Fibroblast of the aortic adventitia (primary cell): ENCODE results near the gene ST6GALNAC3. TPM values are rescaled to one million over a fixed set of nuclear protein-coding genes. Genes with fewer than 3 reads are reported as not detected.

Source experiments
- DNase-seq: peaks from one replicate; pipeline ENCODE4 v3.0.0-alpha.2; 2010; ENCODE audit warnings: low read depth
- H3K4me3 ChIP-seq: 2 replicates; pipeline ENCODE4 v1.5.1; 2011; ENCODE audit warnings: low read depth, mild to moderate bottlenecking, control low read depth, low read length, moderate library complexity
- total RNA-seq: library from RNA; depleted of rRNA; stranded (reverse); fragments of >200 nt; gene quantifications from 2 replicates; pipeline ENCODE4 v1.2.3, GENCODE V29; 2012; ENCODE audit warnings: low replicate concordance
- TF ChIP-seq, protein P1 (sequence below): IDR thresholded peaks from 2 replicates; pipeline ENCODE4 v1.5.1; 2011; ENCODE audit warnings: mild to moderate bottlenecking, low read length, control low read depth, inconsistent platforms; ENCODE audit not compliant: insufficient read depth

Gene ST6GALNAC3
- total RNA-seq, 1 donor = 3.1 TPM

DNA sequence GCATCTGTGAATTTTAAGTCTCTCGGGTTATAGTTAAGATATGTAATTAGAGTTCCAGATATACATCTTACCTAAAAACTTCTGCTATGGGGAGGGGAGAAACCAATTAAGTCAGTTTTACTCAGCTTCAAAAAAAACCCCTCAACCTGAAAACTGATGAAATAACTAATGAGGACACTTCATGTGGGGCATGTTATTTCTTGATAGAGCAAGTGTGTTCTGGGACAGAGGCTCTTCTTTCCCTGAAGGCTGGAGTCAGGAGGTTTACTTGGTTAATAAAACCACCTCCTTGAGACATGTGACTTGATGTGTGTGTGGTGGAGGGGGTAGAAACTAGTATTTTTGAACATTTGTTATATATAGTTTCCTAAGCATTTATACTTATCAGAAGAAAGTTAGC, 479.7 kb downstream of the ST6GALNAC3 start:
- TF ChIP-seq, protein P1, sequence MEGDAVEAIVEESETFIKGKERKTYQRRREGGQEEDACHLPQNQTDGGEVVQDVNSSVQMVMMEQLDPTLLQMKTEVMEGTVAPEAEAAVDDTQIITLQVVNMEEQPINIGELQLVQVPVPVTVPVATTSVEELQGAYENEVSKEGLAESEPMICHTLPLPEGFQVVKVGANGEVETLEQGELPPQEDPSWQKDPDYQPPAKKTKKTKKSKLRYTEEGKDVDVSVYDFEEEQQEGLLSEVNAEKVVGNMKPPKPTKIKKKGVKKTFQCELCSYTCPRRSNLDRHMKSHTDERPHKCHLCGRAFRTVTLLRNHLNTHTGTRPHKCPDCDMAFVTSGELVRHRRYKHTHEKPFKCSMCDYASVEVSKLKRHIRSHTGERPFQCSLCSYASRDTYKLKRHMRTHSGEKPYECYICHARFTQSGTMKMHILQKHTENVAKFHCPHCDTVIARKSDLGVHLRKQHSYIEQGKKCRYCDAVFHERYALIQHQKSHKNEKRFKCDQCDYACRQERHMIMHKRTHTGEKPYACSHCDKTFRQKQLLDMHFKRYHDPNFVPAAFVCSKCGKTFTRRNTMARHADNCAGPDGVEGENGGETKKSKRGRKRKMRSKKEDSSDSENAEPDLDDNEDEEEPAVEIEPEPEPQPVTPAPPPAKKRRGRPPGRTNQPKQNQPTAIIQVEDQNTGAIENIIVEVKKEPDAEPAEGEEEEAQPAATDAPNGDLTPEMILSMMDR = no peak
- no peak overlapping the region for H3K4me3 ChIP-seq
- no peak for DNase-seq

DNA sequence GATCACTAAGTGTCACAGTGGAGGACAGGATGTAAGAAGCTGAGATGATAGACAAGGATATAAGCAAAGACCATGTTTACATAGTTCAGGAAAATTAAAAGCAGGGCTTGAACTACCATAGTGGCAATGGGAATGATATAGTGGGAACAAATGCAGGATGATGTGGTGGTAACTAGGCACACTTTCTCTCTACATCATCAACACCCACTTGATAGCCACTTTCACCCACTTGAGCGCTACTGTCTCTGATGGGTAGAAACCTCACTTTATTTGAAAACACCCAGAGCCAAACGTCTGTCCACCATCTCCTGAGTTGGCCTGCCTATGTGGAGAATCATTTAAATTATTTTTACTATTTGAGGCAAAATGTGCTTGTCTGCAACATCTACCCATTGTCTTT, 487.7 kb downstream of the ST6GALNAC3 start:
- no peak for DNase-seq
- no peak overlapping the region for H3K4me3 ChIP-seq
- TF ChIP-seq, protein P1 = no peak

DNA sequence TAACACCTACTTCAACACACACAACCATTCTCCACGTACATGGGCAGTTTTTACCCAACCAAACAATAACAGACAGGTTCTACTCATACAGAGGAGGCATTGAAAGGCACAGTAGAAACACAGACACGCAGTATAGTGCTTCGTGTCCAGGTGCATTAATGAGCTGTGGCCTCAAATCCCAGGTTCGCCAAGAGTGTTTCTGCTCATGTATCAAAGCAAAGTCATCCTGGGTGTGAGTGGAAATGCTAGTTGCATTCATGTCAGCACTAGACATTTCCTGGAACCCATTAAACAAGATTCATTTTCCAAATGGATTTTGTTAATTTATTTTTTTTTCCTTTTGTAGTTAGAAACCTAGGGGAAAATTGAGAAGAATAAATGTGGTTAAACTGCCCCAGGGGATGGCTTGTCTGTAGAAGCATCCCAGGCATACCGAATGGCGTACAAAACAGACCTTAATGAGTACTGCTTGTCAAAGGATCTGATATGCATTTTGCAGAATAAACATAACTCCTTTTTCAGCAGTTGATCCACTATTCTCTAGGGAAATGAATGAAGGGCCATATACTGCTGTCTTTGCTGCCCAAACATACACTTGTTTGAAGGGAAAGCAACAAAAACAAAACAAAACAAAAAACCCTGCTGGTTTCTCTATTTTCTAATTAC, 494.2 kb downstream of the ST6GALNAC3 start:
- TF ChIP-seq, protein P1 = no peak
- DNase-seq = no peak
- no peak overlapping the region for H3K4me3 ChIP-seq

DNA sequence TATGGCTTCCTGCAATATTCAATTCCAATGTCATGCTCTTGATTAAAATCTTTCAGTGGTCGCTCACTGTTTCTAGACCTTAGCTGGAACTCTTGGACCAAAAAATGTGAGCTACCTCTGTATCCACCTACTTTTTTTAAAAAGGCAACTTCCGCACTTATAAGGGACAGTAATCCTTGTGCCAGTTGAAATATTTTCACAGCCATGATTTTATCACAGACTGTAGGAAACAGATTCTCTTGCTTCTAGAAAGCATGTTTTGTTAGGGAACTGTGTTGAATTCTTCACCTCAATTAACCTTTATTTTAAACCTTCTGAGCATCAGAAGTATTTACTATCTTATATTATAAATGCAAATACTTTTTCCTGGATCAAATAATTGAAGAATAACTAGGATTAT, 496.7 kb downstream of the ST6GALNAC3 start:
- TF ChIP-seq, protein P1 = no peak
- H3K4me3 ChIP-seq = no peak overlapping the region
- DNase-seq = no peak

DNA sequence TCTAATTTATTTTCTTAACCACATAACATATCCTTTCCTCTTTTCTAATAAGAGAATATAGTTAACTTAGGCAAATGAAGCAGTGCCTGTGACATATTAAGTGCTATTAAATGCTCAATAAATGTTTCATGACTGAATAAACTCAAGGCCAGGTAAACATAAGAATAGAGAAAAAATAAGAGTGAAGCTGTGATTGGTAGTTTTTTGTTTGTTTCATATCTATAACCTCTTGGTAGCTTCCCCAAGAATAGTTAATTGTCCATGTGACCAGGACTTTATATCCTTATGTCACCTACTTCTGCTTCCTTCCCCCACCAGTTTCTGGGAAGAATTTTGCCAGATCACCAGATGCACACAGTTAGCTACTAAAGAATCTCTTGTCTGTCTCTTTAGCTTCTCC, 497.7 kb downstream of the ST6GALNAC3 start:
- TF ChIP-seq, protein P1 = no peak
- no peak for DNase-seq
- H3K4me3 ChIP-seq = no peak overlapping the region

DNA sequence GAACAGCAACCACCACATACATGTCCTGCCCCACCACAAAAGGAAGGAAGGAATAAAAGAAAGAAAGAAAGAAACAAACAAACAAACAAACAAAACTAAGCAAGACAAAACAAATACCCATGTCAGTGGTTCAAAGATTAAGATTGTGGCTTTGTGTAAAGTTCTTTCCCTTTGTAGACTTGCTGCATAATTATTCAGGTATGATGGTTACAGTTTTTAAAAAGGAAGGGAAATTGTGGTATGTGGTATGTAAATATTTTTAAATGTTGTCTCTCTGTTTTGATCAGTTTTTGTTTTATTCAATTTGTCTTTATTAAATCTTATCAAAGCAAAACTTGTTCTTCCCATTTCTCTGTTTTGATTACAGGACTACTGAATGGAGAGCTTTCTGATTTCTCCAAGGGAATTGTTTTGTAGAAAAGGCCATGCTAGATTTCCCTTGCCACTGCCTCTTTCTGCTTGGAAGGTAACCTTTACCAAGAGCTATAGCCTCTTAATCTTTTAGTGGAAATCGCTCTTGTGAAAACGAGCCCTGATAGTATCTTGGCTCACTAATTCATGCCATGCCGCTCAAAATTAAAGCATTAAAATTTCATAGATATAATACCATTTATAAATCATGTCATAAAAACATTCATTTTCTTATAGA, 502.5 kb downstream of the ST6GALNAC3 start:
- H3K4me3 ChIP-seq = no peak overlapping the region
- TF ChIP-seq, protein P1 = no peak
- no peak for DNase-seq
